ENCODE measurements around the gene CHSY1. TPM values are rescaled to one million over a fixed set of nuclear protein-coding genes. Genes with fewer than 3 reads are reported as not detected.

The CHSY1 gene
- total and polyA plus RNA-seq, 10 of the 15 experiments (the other 5 are each of a cell fraction or from before 2014, with no cell fraction given): 1.4 to 31.2 (median 10.5) TPM

- TF ChIP-seq NR2C1 (IDR thresholded peaks at IDR 0.05) (peak; percentile 69), HDAC2 (IDR thresholded peaks at IDR 0.05) (no peak), USF1 (IDR thresholded peaks at IDR 0.05; ENCODE audit: borderline replicate concordance, extremely low read length, insufficient read depth, low read depth, low read length) (no peak), SPI1 (IDR thresholded peaks at IDR 0.05; ENCODE audit: borderline replicate concordance, insufficient read depth, low read depth, low read length) (no peak), MYB (IDR thresholded peaks at IDR 0.05; ENCODE audit: borderline replicate concordance, low read depth, low read length) (no peak; the same call in 1 of the 2 replicates), JUNB (IDR thresholded peaks at IDR 0.05) (no peak), MYC (IDR thresholded peaks at IDR 0.05; ENCODE audit: insufficient read depth, insufficient read length, insufficient replicate concordance, low read length, severe bottlenecking) (no peak), ZNF622 (IDR thresholded peaks at IDR 0.05) (no peak), POLR2A (IDR thresholded peaks at IDR 0.05; ENCODE audit: low read depth, low read length) (no peak), BRCA1 (IDR thresholded peaks at IDR 0.05; ENCODE audit: low read depth, low read length) (no peak), ESRRA (IDR thresholded peaks at IDR 0.05; ENCODE audit: low read length) (no peak), NR2C2 (IDR thresholded peaks at IDR 0.05; ENCODE audit: borderline replicate concordance, control insufficient read depth, insufficient read length, low read depth) (no peak), SUZ12 (IDR thresholded peaks at IDR 0.05; ENCODE audit: unreplicated experiment) (no peak), TARDBP (IDR thresholded peaks at IDR 0.05; ENCODE audit: borderline replicate concordance) (no peak), ELK1 (IDR thresholded peaks at IDR 0.05; ENCODE audit: low read depth, low read length) (no peak), BMI1 (IDR thresholded peaks at IDR 0.05; ENCODE audit: borderline replicate concordance) (no peak), ZNF207 (IDR thresholded peaks at IDR 0.05; ENCODE audit: borderline replicate concordance) (no peak), ZSCAN29 (IDR thresholded peaks at IDR 0.05) (peak; percentile 24; the same call in 1 of the 2 replicates), MTA3 (IDR thresholded peaks at IDR 0.05; ENCODE audit: borderline replicate concordance, low read length) (no peak), ATF7 (IDR thresholded peaks at IDR 0.05; ENCODE audit: low read depth) (no peak), KLF5 (IDR thresholded peaks at IDR 0.05; ENCODE audit: partially characterized antibody) (no peak), EGR1 (IDR thresholded peaks at IDR 0.05; ENCODE audit: borderline replicate concordance in 1 of 2, low read depth in 2 of 2, low read length in 2 of 2) (no peak), BCLAF1 (IDR thresholded peaks at IDR 0.05) (no peak), NFYB (IDR thresholded peaks at IDR 0.05; ENCODE audit: insufficient read depth, low read depth, low read length) (no peak), SIX5 (IDR thresholded peaks at IDR 0.05; ENCODE audit: low read depth, low read length, severe bottlenecking) (no peak), TBL1XR1 (IDR thresholded peaks at IDR 0.05; ENCODE audit: low read depth, low read length) (0 out of 2 replicates have a peak, but pooled peaks have one; percentile 34), PML (IDR thresholded peaks at IDR 0.05; ENCODE audit: low read length) (no peak), HCFC1 (IDR thresholded peaks at IDR 0.05; ENCODE audit: low read length) (no peak)
Measured at GRCh38 chr15:101258238-101259144, 6.6 kb upstream of the CHSY1 start (continued).

Measured in GM12878 (cell line).